ENCODE data around the gene FLYWCH1.
A peak's percentile ranks its signal among the peaks of the same experiment; 100 is the strongest.

FLYWCH1 gene

GRCh38 chr16:2911638-2912329, at the start of gene FLYWCH1:
TSS of gene FLYWCH1 (plus strand) at chr16:2911931. CDS start at chr16:2929686, 17,755 bp downstream.
- peak; percentile 98 for DNase-seq

- no peak for DNase-seq
These were observed 46.1 kb upstream of the FLYWCH1 start for GRCh38 chr16:2865651-2866050.

GRCh38 chr16:2866431-2866830, 45.3 kb upstream of the FLYWCH1 start:
- no peak for DNase-seq

DNA sequence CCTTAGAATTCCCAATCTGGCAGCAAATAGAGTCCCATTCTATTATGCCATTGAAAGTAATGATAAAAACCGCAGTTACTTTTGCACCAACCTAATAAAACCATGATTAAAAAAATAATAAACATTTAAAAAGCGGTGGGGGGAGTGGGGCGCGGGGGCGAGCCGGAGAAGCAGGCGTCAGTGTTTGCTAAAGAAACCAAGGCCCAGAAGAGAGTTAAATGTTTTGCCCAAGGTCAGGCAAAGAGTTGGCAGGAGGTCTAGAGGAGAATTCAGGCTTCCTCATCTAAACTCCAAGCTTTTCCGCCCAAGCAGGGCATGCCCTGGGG, 44.1 kb upstream of the FLYWCH1 start:
- DNase-seq = no peak

- peak; percentile 94 to 97 for DNase-seq
These were observed 43.5 kb upstream of the FLYWCH1 start for GRCh38 chr16:2867987-2868789.

DNA sequence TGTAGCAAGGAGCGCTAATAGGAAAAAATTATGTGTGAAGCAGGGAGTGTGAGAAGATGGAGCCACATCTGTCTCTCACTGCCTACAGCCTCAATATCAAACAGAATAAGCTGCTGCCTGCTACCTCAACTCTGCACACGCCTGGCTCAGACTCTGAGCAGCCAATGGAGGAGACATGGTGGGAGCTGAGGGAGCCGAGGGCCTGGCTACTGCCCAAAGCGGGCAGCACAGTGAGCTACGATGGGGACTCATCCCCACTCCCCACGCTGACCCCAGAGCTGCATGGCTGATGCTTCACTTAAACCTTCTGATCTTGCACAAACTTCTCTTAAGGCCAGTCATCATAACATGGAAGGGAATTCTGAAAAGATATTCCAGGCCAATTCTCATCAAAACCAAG, 39.8 kb upstream of the FLYWCH1 start:
- no peak for DNase-seq

DNA sequence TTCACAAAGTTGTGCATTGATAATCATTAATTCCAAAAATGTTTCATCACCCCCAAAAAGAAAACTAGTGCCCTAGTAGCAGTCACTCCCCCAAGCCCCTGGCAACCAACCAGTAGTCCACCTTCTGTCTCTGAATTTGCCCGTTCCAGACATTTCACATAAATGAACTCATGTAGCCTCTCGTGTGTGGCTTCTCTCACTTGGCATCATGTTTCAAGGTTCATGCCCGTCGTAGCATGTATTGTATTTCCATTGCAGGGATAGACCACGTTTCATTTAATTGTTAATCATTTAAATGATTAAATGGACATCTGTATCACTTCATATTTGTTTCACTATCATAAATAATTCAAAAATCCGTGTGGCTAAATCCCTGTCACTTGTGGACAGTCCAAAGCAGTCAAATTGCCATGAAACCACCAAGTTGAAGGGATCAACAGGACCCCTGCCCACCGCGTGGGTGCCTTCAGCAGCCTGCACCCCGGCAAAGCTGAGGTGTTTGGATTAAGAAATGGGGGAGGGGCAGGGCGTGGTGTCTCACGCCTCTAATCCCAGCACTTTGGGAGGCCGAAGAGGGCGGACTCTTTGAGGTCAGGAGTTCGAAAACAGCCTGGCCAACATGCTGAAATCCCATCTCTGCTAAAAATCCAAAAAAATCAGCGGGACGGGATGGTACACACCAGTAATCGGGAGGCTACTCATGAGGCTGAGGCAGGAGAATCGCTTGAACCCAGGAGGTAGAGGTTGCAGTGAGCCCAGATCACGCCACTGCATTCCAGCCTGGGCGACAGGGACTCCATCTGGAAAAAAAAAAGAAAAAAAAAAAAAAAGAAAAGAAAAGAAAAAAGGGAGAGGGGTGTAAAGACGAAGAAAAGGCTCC, 37.5 kb upstream of the FLYWCH1 start:
- no peak for DNase-seq

DNA sequence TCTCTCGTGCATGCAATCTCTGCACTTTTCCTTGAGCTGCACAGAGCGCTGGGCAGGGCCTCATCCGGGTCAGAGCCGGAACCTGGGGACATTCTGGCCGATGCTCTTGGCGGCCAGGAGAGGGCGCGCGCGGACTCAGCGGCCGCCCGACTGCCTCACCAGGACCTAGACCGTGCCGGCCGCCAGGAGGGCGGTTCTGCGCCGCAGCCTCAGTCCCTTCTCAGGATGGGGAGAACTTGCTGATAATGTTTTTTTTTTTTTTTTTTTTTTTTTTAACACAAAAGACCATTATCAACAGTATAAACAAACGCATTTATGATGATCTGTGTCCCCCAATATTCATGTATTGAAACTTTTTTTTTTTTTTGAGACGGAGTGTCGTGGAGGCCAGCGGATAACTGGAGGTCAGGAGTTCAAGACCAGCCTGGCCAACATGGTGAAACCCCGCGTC, 36.8 kb upstream of the FLYWCH1 start:
- peak; percentile 74 to 80 for DNase-seq

DNA sequence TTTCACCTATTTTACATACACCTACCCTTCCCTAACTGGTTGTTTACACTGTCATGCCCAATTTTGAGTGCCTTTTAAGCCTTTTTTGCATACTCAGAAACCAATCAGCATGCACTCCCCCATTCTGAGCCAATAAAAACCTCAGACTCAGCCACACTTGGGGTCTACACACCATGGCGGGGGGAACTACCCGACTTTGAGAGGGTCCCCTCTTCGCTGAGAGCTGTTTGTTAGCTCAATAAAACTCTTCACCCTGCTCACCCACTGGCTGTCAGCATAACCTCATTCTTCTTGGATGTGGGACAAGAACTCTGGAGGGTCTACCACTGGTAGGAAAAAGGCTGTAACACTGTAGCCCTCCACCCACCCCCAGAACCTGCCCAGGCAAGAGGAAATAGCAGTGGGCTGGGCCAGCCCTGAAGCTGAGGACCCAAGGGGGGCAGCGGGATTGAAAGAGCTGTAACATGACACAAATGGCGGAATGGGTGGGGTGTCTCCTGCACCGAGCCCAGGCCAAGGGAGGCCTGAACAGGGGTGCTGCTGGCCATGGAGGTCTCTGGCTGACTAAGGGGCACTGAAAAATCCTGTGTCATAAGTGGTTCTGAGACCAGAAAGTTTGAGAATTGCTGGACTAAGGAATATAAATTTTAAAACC, 31.8 kb upstream of the FLYWCH1 start:
- no peak for DNase-seq

GRCh38 chr16:2881783-2882649, 29.7 kb upstream of the FLYWCH1 start:
- no peak for DNase-seq

DNA sequence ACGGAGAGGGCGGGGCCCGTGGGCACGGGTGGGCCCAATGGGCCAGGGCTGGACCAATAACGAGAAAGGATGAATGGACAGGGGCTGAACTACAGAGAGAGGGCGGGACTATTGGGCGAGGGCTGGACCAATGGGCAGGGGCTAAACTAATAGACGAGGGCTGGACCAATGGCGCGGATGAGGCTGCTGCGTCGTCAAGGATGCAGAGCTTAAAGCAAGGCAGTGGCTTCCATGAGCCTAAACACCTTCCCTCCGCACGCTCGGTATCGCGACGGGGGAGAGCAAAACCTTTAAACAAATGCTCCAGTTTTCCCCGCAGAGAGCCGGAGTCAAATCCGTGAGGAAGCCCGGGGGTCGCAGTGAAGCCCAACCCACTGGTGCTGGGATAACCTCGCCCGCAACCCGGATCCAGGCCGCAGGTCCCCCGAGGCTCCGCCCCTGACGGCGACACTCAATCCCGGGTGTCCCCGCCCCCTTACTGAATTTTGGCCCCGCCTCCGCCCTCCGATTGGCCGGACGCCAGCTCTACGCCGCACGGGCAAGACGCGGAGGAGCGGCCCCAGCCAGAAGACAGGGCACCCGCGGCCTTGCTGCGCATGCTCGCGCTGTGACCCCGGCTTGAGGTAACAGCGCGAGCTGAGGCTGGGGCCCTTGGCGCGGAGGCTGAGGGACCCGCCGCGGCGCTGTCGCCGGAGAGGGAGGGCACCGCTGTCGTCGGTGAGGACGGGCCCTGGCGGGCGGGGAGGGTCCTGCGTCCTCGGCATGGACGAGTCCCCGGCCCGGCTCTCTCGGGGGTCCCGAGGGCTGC, 28.9 kb upstream of the FLYWCH1 start, which contains the start of gene FLYWCH2:
FLYWCH2 (plus strand) TSS at position 566 of the 808 bp plus-strand sequence. CDS start 13,235 bp downstream, outside the sequence.
- DNase-seq = peak; percentile 99 to 100

DNA sequence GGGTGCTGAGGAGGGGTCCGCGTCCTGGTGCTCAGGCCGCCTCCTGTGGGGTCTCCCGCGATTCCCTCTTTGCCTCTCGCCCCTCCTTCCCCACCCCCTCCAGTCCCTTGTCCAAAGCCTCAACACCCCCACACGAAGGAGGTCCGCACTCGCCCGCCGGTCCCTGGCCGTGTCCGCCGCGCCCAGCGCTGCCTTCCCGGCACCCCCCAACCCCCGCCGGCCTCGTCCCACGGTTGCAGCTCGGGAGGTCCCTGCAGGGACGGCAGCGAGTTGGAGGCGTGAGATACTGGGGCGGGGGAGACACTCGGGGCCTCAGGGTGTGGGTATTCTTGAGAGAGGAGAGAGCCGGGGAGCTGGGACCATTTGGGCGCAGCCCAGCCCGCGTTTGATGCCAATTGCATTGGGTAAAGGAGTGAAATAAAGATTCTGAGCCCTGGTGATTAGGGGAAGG, 28.2 kb upstream of the FLYWCH1 start:
- no peak for DNase-seq

GRCh38 chr16:2884041-2884451, 27.7 kb upstream of the FLYWCH1 start:
- DNase-seq = no peak

- DNase-seq = no peak
These were observed 17.5 kb upstream of the FLYWCH1 start for GRCh38 chr16:2894231-2894630.

- DNase-seq = no peak
These were observed 15.9 kb upstream of the FLYWCH1 start for GRCh38 chr16:2895813-2896212.

DNA sequence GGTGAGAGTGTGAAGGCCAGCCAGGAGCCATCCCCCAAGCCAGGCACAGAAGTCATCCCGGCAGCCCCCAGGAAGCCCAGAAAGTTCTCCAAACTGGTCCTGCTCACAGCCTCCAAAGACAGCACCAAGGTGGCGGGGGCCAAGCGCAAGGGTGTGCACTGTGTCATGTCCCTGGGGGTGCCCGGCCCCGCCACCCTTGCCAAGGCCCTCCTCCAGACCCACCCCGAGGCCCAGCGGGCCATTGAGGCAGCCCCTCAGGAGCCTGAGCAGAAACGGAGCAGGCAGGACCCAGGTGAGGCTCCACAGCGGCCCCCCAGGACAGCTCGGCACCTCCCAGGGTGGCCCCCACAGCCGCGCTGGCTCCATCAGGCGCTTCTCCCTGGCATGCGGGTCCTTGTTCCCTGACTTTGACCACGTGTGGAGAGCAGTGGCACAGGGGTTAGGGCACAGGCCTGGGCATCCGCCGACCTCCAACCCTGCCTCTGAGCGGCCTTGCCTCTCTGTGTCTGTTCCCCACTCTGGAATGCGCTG, 15.2 kb upstream of the FLYWCH1 start:
- DNase-seq = no peak

GRCh38 chr16:2897110-2897509, 14.6 kb upstream of the FLYWCH1 start:
- peak in 1 of 2 donors; percentile 62 for DNase-seq

DNA sequence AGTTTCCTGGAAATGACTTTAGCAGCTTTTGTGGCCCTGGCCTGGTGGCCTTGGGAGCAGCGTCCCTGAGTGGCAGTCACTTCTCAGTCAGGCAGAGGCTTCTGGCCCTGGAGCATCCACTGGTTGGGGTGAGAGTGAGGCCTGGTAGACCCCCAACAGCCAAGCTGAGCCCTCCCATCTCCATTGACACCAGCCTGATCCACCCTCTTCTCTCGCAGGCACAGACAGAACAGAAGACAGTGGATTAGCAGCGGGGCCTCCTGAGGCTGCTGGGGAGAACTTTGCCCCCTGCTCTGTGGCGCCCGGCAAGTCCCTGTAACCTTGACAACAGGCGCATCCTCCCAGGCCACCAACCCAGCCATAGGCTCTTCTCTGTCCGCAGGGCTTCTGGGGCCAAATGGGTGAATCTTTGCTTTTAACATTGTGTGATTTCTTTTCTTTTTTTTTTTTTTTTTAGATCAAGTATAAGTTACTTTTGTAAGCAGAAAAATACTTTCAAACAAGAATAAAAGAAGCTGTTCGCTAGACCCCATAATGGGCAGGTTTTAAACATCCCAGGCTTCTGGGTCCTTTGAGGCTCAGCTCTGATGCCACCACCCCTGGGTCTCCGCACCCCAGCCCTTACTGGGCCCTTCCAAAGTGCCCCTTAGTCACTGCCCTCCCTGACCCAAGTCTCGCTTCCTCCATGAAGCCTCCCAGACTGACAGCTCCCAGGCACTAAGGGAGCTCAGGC, 12.7 kb upstream of the FLYWCH1 start:
- DNase-seq = no peak

DNA sequence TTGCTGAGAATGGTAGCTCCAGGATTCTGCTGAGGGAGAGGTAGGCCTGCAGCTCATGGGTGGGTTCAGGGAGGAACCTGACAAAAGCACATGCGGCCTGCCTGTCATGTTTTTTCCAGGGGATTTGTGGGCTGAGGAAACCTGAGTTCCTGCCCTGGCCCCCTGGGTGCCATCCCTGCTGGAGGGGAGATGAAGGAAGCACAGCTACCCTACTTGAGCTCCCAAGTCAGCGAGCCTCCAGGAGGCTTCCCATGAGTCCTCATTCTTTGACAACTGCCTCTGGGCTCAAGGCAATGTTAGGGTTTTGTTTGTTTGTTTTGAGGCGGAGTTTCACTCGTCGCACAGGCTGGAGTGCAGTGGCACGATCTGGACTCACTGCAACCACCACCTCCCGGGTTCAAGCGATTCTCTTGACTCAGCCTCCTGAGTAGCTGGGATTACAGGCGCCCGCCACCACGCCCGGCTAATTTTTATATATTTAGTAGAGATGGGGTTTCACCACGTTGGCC, 12.1 kb upstream of the FLYWCH1 start:
- DNase-seq = no peak
